Measurements from ENCODE around the gene LDLRAD2.

GRCh38 chr1:21823980-21824702 is 12.1 kb downstream of the LDLRAD2 start:
- TF ChIP-seq RFX5 (IDR thresholded peaks at IDR 0.05; ENCODE audit: borderline replicate concordance, low read depth, low read length): no peak
- TF ChIP-seq SIN3A (conservative IDR thresholded peaks at IDR 0.05 in 1 of 2, IDR thresholded peaks at IDR 0.05 in 1 of 2; ENCODE audit: low read depth in 1 of 2, low read length in 2 of 2): no peak
- no peak for TF ChIP-seq CTCF (IDR thresholded peaks at IDR 0.05; ENCODE audit: control extremely low read depth in 1 of 3, insufficient read depth in 1 of 3, low read depth in 1 of 3, low read length in 3 of 3)

Measured in H1 (cell line).